A549 treated with GW870086 at 1 μM for 4 hours (cell line): ENCODE results near the gene ABCC9. TPM values are rescaled to one million over a fixed set of nuclear protein-coding genes. Genes with fewer than 3 reads are reported as not detected.

Source experiments
- total RNA-seq: library from RNA; stranded (reverse); fragments of 200-300 nt; extraction: Qiagen RNA extraction; gene quantifications from 5 replicates; pipeline ENCODE4 v1.2.3, GENCODE V29; 2022; ENCODE audit warnings: low read depth

The ABCC9 gene
- total RNA-seq: 0.01 TPM in 1 of 5 replicates, not detected in the others

GRCh38 chr12:21940549-21941505 is at the start of gene ABCC9:
ABCC9 (minus strand) TSS chr12:21941426; CDS start chr12:21936674, 4,752 bp downstream.

DNA sequence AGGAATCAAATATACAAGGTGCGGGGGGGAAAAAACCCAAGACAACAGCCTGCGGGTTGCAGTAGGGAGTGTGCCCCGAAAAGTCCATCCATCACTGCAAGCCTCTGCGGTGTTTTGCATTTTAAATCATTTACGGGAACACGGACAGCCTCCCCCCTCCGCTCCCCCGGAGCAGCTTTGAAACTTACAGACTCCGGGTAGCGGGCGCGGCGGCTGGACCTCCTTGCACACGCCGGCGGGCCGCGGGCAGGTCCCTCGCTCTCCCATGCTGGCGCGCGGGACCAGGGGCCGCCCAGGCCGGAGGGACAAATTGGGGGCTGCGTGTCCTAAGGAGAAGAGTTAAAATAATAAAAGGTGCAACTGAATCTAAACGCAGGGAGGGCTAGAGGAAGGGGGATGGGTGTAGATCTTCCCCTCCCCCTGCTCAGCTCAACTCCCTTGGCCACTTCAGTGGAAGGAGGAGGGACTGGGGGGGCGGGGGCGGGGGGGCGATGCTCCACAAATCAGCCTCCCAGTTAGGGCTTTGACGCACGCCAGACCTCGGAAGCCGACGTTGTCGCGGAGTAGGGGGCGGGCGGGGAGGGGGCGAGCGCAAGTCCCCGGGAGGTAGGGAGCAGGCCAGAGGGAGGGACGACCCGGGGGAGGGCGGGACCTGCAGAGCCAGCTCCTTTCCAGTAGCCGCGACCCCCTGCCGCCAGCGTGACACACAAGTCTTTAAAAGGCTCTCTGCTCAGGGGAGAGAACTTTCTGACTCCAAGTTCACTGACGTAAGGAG is 166.7 kb downstream of the ABCC9 start, which contains the start of gene KCNJ8:
KCNJ8 (minus strand) TSS at position 349 of the 775 bp plus-strand sequence. CDS start 1,090 bp downstream, outside the sequence.

Other genes with a start within 250 kb of the ABCC9 start
- 0.15 to 0.44 TPM (median 0.31 TPM) in 5 replicates for gene KCNJ8, start 166.7 kb downstream of the ABCC9 start, total RNA-seq
- 43.7 to 49.8 TPM (median 47.5 TPM) in 5 replicates for gene CMAS, start 104.8 kb upstream of the ABCC9 start, total RNA-seq